8988T (cell line): ENCODE results near the gene SLC25A21.

Experiments used
- DNase-seq: peaks from one replicate; pipeline ENCODE4 v3.0.0; 2011

The SLC25A21 gene

DNA sequence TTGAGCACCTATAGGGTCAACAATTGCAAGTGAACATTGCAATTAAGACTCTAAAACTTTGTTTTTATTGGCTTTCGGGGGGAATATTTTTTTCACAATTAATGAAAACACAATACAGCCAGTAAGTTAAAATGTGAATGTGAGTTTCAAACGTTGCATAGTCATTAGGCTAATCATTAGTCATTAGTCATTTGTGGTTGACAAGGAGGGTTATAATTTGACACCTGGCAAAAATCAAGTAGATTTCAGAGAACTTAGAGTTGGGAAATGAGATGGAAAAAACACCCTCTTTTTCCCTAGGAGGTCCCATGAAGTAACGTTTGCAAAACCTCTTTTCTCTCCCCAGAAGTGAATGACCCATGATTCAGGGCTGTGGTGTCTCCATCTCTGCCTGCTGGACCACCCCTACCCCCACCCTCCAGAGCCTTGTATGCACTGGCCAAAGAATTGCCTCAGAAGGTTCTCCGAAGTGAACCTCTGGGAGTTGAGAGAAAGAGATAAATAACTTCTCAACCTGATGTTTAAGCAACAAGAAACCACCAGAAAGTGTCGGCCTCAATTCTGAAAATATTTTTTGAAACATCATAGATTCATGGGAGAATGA, 314.5 kb downstream of the SLC25A21 start:
- DNase-seq = no peak

DNA sequence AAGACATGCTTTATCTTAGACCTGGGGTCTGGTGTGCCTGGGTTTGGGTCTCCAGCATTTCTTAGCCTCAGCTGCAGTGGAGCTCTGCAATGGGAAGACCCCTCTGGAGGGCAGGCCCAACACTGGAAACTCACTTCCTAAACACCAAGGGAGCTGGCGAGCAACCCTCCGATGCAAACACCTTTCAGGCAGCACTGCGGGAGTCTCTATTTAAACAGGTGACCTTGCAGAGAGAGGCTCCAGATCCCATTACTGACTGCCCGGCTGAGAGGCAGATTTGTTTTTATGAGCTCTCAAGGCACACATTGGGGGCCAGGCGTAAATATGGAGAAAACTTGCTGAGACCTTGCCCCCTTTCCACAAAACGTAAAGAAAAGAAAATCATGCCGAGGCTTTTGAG, 315.3 kb downstream of the SLC25A21 start:
- DNase-seq = no peak

DNA sequence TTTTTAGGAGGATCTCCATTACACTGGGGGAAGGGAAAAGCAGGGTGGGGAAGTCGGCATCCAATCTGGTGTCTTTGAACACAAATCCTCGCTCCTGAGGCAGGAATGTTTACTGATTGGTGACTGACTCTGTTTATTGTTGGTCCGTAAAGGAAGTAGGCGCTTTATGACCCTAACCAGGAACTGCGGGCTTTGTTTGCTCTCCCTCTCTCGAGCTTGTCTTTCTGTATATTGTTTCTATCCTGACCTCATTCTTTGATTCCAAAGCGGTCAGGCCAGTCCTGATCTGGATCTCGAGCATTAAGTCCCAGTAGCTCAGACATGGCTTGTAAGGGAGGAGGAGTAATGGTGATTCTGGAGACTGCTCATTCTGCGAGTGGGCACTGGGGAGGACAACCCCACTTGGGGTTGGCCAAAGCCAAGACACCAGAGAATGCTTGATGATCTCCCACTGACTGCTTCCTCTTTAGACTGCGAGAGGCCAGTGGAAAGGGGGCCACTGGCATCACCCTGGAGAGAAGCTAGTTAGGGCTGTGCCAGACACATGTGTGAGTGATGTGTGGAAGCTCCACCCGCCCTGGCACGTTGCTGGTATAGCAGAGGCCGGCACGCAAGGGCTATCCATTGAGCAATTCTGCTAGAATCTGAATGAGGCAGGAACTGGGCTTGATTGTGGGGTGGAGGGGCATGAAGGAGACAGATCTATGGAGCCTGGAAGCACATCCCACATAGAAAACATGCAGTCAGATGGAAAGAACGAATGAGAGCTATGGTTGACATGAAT, 316.1 kb downstream of the SLC25A21 start:
- DNase-seq = no peak

DNA sequence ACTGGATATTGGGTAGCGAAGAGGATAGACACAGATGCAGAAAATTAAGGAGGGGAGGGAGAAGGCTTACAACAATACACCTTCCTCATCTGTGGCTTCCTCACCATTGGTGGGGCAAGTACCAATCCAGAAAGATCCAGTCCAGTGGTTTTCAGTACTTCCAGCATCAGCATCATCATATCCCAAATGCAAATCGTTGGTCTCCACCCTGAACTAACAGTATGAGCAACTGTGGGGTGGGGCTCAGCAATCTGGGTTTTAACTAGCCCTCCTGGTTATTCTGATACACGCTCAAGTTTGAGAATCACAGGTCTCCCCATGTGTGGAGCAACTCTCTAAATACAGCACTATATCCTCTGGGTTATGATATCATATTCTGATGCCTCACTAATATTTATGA, 317.0 kb downstream of the SLC25A21 start:
- DNase-seq = no peak

DNA sequence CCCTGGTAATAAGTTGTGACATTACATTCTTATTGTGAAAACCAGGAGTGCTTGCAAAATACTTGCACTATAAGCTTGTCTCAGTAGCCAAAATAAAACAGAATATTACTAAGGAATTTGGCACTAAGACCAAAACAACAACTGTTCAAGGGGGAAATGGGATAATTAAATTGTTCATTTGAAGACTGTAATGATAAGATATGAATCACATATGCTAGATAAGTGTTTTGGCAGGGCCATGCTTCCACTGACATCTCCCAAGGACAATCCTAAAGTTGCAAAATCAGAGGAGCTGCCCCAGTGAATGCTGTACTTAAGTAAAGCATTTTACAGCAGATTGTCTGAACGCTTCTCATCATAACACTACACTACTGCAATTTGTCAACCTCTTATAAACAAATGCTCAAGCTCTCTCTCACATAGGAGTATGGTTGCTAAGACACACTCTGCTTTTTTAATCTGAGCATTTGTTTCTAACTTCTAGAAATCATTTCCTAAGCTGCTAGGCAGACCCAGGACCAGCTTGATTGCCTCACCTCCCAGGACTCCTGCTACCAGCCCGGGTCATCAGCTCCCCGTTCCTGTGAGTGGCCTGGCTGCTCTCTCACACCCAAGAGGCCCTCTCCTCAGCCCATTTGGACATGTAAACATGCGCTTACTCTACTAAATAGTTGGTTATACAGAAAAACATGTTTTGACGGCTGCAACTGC, 319.3 kb downstream of the SLC25A21 start:
- no peak for DNase-seq

DNA sequence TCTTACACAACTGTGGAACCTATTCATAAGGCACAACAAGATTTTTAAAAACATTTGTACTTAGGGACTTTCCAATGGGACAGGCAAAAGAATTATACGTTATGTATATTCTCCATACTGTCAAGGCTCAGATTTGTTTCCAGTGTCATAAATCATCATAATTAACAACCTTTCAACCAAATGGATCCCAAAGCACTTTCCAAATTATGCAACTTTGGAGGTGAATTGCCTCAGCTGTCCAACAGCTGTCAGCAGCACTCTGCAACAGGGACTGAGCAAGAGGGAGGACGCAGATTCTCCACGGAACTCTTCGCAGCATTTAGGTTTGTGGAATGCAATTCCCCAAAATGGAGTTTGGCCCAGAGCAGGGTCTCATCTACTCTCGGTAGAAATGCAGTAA, 324.2 kb downstream of the SLC25A21 start:
- no peak for DNase-seq

DNA sequence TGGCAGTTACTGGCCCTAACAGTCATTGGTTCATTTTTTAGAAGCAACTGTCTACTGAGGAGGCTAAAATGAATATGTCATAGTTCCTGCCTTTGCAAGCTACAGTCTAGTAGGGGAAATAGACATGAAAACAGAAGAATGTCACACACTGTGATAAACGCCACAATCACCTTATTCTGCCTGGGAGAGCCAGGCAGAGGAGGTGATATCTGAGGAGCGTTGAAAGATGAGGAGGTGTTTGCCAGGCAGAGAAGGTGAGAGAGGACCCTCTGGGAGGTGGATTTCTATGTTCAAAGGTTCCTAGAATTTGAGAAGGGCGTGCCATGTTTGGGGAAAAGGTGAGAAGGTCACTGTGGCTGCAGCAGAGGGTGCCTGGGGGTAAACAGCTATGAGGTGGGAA, 325.0 kb downstream of the SLC25A21 start:
- no peak for DNase-seq

DNA sequence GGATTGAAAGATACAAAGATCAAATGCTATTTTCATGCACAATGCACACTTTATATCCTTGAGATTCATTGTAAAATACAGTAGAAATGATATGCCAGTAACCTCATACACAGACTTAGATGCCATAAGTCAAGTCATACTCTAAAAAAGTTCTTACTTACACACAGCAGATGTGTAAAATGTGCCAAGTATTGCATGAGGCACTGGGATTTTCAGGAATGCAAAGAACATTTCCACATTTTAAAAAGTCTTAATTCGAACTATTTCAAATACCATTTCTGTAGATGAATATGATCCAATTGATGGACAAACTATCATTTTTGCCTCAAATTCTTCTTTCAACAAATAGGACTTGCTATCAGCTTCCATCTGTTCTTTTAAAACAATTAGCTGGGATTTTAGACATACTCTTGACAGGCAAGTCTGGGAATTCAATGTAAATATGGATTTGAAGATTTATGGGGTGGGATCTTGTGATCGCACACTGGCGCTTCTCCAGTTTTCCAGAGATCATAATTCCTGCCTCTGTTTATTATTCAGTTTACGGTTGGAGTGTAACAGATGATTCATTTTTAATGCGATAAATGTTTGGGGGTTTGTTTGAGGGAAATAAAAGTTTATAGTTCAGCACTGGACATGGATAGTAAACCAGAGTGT, 326.9 kb downstream of the SLC25A21 start:
- DNase-seq = no peak

DNA sequence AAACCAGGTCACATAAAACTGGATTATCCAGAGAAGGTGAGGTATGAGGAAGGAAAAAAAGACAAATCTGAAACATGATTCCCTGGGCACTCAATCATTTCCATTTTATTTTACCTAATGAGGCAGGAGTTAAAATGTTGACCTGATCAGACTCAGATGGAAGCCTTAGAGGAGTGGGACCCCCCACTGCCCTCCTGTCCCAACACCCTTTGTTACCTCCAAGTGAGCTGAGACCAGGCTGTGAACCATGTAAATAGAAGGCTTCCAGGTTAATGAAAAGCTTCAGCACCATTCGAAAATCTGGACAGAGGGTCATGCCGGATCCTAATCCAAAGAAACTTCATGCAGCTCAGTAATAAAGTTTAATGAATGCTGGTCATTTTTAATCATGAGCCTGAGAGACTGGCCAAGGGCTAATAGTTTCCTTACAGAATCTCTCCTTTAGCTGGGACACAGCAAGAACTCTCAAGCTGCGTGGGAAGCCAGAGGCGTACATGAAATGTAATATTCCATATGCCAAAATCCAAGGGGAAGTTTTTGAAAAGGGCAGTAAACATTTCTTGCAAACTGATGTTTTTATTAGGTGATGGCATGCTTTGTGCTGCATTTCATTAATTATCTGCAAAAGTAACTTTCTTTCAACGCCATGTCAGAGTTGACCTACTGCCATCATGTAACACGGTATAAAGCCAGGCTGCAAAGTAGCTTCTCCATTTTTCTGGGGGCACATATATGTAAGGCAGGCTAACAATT, 327.8 kb downstream of the SLC25A21 start:
- no peak for DNase-seq

DNA sequence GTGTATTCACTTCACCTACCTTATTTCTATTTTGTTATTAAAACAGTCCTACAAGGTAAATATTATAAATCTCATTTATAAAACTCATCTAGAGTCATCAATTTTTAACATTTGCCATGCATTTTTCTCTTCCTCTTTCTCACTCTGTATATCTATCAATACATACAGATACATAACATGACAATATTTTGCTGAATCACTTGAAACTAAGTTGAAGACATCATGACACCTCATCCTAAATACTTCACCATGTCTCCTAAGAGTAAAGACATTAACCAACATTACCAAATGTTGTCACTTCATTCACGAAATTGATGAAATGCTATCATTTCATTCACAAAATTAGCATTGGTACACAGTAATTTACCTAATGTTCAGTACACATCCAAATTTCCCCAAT, 329.0 kb downstream of the SLC25A21 start:
- no peak for DNase-seq

DNA sequence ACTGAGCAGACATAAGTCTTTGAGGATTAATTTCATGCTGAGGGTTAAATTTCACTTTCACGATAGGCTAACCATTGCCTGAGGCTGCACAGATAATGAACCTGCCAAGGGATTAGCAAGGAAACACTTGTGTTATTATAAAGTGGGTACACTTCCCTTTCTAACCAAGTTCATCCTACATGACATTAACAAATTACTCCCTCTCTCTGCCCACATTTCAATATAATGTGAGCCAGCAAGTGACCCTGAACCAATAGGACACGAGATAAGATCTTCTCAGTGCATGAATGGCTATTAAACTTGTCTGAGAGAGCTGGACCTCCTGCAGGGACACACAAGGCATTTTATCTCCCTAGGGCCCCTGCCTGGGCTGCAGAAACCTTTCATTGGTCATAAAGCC, 337.3 kb downstream of the SLC25A21 start:
- no peak for DNase-seq

DNA sequence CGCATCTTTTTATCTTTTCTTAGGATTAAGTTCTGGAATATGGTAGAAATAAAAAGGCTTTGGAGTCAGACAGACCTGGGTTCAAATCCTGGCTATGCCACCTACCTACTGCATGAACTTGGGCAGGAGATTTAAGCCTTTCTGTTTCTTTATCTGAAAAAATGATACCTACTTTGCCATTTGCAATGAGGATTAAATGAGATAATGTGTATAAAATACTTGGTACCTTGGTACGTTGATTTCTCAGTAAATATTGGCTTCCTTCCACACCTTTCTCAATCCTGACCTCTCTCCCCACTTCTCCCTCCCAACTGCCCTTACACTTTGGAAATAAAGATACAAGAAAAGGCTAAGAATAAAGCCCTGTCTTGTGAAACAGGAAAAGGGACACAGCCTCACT, 338.1 kb downstream of the SLC25A21 start:
- no peak for DNase-seq

DNA sequence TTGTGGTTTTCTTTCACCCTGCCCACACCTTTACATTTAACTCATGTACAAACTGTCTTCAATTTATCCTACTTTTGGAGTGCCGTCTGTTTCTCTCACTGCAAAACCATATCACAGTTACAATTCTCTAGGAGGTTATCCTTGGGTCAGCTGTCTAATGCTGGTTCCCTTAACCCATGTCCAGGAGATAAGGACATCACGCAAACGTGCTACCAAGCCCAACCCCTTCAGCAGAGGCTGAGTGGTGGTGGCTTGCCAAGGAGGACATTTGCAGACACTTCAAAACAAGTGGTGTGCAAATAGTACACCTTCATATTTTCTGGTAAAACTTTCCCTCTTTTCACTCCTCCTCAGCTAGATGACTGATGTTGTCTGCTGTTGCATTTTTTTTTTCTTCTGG, 342.9 kb downstream of the SLC25A21 start:
- DNase-seq = no peak

DNA sequence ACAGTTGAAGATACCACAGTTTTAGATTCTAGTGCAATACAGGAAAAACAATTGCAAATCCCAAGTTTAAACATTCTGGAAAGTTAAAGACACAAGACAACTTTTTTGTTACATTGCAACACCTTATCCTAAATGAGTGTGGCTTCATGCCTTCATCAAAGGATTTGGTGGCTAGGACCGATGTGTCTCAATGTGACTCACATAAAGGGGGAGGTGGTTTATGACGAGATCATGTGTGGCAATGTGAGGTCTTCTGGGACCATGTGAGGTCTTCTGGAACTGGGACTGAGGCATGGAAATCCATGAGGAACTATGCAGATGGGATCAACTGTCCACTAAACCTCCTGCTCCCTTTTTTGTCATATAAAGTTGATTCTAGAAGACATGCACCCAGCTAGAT, 344.5 kb downstream of the SLC25A21 start:
- no peak for DNase-seq

DNA sequence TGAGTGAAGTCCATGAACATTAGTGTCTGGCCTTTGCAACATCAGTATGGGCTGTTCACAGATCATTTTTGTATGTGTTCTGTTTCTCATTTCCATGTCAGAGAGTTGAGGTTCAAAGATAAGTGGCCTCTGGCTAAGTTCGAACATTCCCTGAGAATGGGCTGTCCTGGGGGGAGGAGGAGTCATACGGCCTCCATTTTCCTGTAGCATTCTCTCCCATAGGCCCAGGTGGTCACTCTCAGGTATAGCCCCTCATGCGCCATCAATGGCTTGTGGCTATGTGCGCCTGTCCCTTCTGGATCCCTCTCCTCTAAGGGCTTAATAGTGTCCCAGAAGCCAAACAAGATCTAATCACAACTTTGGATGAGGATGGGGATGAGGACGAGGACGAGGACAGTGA, 345.8 kb downstream of the SLC25A21 start:
- no peak for DNase-seq

DNA sequence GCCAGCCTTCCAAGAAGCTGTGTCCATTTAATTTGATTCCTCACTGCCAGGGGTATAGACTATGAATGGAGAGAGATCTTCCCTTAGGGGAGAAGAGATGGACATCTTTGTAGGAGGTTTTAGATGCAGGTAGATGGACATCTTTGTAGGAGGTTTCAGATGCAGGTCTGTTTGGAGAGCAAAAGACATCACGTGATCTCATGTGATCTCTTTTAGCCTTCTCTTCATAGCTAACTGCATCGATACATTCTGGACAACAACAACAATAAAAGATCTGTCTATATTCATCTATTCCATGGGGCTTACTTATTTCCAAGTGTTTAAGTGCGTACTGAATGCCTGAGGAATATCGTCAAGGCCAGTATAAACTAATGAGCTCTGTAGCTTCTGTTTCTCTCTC, 347.6 kb downstream of the SLC25A21 start:
- DNase-seq = no peak

DNA sequence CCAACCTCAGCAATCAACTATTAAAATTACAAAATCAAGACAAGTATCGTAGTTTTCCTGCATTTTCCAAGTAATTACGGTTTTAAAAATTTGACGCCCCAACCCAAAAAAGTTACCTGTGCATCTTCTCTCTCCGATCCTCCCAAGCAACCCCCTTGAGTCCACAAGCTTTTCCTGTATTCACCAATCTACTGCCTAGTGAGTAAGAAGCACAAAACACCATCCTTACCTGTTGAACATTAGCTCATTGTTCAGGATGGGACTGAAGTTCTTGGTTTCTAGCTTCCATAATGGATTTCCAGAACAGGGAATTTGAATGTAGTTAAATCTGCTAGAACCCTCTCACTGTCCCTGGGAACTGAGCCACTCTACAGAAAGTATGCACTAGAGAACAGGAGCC, 348.8 kb downstream of the SLC25A21 start:
- no peak for DNase-seq

DNA sequence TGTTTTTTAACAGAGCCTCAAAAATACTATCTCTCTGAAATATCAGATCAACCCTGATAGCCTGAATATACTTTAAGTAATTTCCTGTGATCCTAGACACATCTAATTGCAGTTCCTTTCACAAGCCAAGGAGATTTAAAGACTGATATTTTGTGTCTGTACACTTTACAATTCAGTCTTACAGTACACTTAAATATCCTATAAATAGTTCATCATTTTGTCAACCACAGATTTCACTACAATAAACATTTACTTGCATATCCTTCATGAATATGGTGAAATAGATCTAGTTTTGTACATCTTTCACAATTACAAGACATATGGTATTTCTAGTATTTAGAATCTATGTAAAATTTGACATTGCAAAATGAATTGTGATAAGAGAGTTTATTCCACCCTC, 349.7 kb downstream of the SLC25A21 start:
- DNase-seq = no peak

DNA sequence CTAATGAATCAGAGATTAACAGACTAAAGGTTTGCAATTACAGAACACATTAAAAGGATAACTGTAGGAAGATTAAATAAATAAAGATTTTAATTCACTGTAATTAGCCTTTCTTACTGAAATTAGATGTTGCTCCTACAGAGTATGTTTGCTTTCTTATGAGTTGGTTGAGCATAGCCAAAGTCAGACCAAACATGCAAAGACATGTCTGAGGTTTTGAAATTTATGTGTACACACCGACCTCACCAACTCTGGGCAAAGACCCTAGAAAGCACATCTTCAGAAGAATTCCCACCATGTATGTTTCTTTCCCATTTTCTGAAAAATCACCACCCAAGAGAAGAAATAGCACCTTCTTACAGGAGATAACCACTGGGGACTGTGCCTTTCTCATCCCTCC, 351.5 kb downstream of the SLC25A21 start:
- no peak for DNase-seq

DNA sequence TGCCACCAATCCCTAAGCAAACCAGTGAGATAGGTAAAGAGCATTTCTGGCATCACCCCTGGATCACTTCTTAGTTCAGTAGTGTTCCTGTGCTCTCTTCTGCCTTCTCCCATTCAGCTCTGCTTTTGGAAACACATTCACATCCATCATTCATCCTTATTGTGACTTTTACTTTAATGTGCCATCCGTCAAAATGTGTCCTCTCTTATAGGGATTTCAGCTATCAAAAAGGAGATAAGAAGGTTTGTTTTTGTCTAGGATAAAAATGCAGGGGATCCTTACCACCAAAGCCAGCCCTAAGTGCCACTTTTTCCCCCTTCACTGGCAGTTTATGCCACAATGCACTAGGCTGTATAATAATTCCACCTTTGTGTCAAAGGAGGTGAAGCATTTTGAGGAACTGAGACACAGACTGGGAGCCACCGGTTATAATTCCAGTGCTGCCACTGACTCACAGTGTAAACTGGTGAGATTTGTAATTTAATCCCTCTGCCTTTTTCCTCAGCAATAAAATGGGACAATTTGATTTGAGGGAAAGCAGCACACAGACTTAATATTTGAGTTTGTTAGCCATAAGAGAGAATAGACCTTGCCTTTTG, 352.2 kb downstream of the SLC25A21 start:
- no peak for DNase-seq

DNA sequence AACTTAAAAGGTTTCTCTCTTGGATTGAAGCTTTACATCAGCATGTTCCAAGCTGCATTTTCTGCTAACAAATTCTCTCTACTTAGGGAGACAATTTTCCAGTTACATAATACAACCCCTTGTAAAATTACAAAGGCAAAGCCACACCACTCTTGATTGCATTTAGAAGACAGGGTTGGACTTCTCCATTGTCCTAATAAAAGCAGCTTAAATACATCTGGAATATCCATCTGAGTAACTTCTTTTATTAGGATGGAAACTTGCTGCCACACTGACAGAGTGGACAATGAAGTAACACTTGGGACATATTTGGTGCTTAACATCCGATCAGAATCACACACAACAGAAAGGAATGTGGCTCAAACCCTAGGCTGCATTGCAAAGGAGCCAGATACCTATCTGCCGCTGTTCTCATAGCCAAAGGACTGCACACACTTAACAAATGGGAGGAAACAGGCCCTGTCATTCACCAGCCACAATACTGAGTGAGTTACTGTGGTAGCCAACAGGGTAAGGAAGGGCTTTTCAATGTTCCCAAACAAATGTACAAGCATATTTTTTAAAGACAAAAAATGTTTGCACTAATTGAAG, 353.5 kb downstream of the SLC25A21 start:
- DNase-seq = no peak

DNA sequence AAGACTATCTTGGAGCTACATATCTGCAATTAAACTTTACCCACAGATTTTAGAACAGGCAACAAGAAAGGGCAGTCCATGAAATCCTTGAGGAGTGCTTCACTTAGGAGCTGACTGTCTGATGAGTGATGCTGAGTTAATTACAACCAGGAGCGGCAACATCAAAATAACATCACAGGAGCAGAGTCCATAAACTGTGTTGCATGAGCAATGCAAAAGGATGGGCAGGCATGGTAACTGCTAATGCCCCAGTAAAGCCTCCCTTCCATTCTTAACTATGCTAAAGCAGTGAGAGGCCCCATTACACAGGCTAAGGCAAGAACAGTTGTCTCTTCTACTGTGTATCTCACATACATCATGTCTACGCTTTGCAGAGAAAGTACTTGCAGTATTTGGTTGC, 354.2 kb downstream of the SLC25A21 start:
- DNase-seq = no peak
